Panc1 (cell line): ENCODE results near the gene MUC16.

Source experiments
- CTCF ChIP-seq: fragments of 450-650 bp; IDR thresholded peaks from 2 replicates; pipeline ENCODE4 v1.5.1; 2017; ENCODE audit warnings: mild to moderate bottlenecking
- POLR2AphosphoS5 ChIP-seq: IDR thresholded peaks from 2 replicates; pipeline ENCODE4 v1.6.1; 2012; ENCODE audit warnings: mild to moderate bottlenecking, low read depth, low read length, moderate library complexity
- REST ChIP-seq, 2 experiments: IDR thresholded peaks; 2 replicates each; pipeline ENCODE4 v1.6.1; 2011 to 2012; ENCODE audit warnings: low read depth in 2 of 2, control low read depth in 1 of 2, low read length in 1 of 2, mild to moderate bottlenecking in 1 of 2, moderate library complexity in 1 of 2; ENCODE audit not compliant: insufficient read depth in 1 of 2
- SIN3A ChIP-seq: IDR thresholded peaks from 2 replicates; pipeline ENCODE4 v1.6.1; 2012; ENCODE audit warnings: low read depth, mild to moderate bottlenecking, low read length, moderate library complexity, borderline replicate concordance; ENCODE audit not compliant: insufficient read depth
- TCF7L2 ChIP-seq: IDR thresholded peaks from 2 replicates; pipeline ENCODE4 v1.6.1; 2011; ENCODE audit warnings: mild to moderate bottlenecking, low read depth, low read length, inconsistent platforms

GRCh38 chr19:9044449-9044848, 34.2 kb upstream of the MUC16 start:
- TF ChIP-seq SIN3A (no peak), CTCF (no peak), POLR2AphosphoS5 (no peak), TCF7L2 (no peak), REST (IDR thresholded peaks at IDR 0.05; ENCODE audit: insufficient read depth in 1 of 2, low read depth in 2 of 2, low read length in 1 of 2) (no peak)
